OCI-LY1 (cell line): ENCODE measurements around the gene RAPGEFL1.

Experiments
- CTCF ChIP-seq: fragments of 200-600 bp; sonication (generic), shearing (Covaris generic); IDR thresholded peaks from 2 replicates; pipeline ENCODE4 v1.5.1; 2017; ENCODE audit warnings: mild to moderate bottlenecking, antibody characterized with exemption, low read length, moderate library complexity, mixed read lengths
- EZH2 ChIP-seq: fragments of 200-600 bp; sonication (generic), shearing (Covaris generic); IDR thresholded peaks from 2 replicates; pipeline ENCODE4 v1.8.0; 2017; ENCODE audit warnings: borderline replicate concordance, mixed run types, mild to moderate bottlenecking, antibody characterized with exemption, low read length, moderate library complexity, mixed read lengths

DNA sequence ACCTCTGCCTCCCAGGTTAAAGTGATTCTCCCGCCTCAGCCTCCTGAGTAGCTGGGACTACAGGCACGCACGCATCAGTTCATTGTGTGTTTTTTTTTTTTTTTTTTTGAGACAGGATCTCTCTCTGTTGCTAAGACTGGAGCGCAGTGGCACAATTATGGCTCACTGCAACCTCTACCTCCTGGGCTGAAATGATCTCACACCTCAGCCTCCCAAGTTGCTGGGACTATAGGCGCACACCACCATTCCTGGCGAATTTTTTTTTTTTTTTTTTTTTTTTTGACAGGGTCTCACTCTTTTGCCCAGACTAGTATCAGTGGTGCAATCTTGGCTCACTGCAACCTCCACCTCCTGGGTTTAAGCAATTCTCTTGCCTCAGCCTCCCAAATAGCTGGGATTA, 17.8 kb upstream of the RAPGEFL1 start:
- no peak for TF ChIP-seq CTCF
- TF ChIP-seq EZH2 = no peak
